ENCODE data around the gene GNAL.
A peak's percentile ranks its signal among the peaks of the same experiment; 100 is the strongest.

The GNAL gene

GRCh38 chr18:11845654-11846053 is 156.6 kb downstream of the GNAL start:
- H3K4me3 ChIP-seq, result no peak overlapping the region
- H3K4me1 ChIP-seq, result peaks cover 0 to 14% (median 2%) of the 10 kb centered on the region in 4 donors
- TF ChIP-seq, protein P1, sequence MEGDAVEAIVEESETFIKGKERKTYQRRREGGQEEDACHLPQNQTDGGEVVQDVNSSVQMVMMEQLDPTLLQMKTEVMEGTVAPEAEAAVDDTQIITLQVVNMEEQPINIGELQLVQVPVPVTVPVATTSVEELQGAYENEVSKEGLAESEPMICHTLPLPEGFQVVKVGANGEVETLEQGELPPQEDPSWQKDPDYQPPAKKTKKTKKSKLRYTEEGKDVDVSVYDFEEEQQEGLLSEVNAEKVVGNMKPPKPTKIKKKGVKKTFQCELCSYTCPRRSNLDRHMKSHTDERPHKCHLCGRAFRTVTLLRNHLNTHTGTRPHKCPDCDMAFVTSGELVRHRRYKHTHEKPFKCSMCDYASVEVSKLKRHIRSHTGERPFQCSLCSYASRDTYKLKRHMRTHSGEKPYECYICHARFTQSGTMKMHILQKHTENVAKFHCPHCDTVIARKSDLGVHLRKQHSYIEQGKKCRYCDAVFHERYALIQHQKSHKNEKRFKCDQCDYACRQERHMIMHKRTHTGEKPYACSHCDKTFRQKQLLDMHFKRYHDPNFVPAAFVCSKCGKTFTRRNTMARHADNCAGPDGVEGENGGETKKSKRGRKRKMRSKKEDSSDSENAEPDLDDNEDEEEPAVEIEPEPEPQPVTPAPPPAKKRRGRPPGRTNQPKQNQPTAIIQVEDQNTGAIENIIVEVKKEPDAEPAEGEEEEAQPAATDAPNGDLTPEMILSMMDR (IDR thresholded peaks at IDR 0.05), result no peak
- no peak overlapping the region for H3K27ac ChIP-seq
- no peaks in the 10 kb centered on the region for H3K27me3 ChIP-seq
- no peaks in the 10 kb centered on the region for H3K9me3 ChIP-seq
- DNase-seq, result no peak
- intact Hi-C loops (cut with DNase I; ENCODE audit: low total_unique reads), result loop anchor here (10.0 kb wide), 1 partner anchor 161 kb away; the partner anchor contains the start of gene GNAL
- H3K36me3 ChIP-seq, result no peaks in the 10 kb centered on the region

GRCh38 chr18:11847811-11848210 is 158.7 kb downstream of the GNAL start:
- Histone ChIP-seq H3K9me3 (no peaks in the 10 kb centered on the region), H3K27me3 (no peaks in the 10 kb centered on the region), H3K4me3 (no peak overlapping the region), H3K36me3 (no peaks in the 10 kb centered on the region), H3K27ac (no peak overlapping the region), H3K4me1 (peaks cover 0 to 22% (median 5%) of the 10 kb centered on the region in 4 donors)
- intact Hi-C loops (cut with DNase I; ENCODE audit: low total_unique reads), result loop anchor here (10.0 kb wide), 1 partner anchor 163 kb away; the partner anchor contains the start of gene GNAL
- TF ChIP-seq, protein P1 (IDR thresholded peaks at IDR 0.05), result no peak
- no peak for DNase-seq

- TF ChIP-seq, protein P1 (IDR thresholded peaks at IDR 0.05), result no peak
- no peak for DNase-seq
- Histone ChIP-seq H3K9me3 (no peaks in the 10 kb centered on the region), H3K27me3 (no peaks in the 10 kb centered on the region), H3K4me3 (no peak overlapping the region), H3K27ac (peak overlapping the region; percentile 90 to 91), H3K4me1 (peaks cover 0 to 37% (median 17%) of the 10 kb centered on the region in 4 donors), H3K36me3 (peaks cover 0 to 9% (median 3%) of the 10 kb centered on the region in 3 donors)
- intact Hi-C loops (cut with DNase I; ENCODE audit: low total_unique reads), result loop anchor here (10.0 kb wide), 1 partner anchor 164 kb away; the partner anchor contains the start of gene GNAL
These were observed 160.2 kb downstream of the GNAL start for GRCh38 chr18:11849279-11849678.

GRCh38 chr18:11849841-11850634 is 161.0 kb downstream of the GNAL start:
- TF ChIP-seq, protein P1 (IDR thresholded peaks at IDR 0.05), result no peak
- intact Hi-C loops (cut with DNase I; ENCODE audit: low total_unique reads), result loop anchor here (10.0 kb wide), 3 partner anchors 55 to 675 kb away; partner anchors contain the start of genes GNAL and MPPE1

DNA sequence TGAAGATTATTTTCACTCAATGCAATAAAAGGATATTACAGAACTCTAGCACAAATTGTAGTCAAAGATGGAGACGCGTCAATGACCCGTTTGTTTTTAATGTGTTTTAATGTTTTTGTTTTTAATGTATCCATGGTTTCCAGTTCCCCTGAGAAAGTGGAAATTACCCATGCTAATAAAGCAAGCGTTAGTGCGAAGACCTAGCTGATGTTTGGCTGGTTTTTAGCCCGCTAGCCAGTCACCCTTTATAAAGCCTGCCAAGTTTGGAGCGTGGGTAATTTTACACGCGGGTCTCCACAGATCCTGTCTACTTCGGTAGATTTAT is 161.7 kb downstream of the GNAL start:
- no peaks in the 10 kb centered on the region for H3K27me3 ChIP-seq
- no peaks in the 10 kb centered on the region for H3K9me3 ChIP-seq
- H3K36me3 ChIP-seq, result peaks cover 6 to 22% (median 11%) of the 10 kb centered on the region in 3 donors
- H3K4me1 ChIP-seq, result peaks cover 0 to 43% (median 21%) of the 10 kb centered on the region in 4 donors
- peak overlapping the region; percentile 78 to 87 for H3K4me3 ChIP-seq
- peak overlapping the region; percentile 90 to 91 for H3K27ac ChIP-seq
- no peak for DNase-seq
- TF ChIP-seq, protein P1 (IDR thresholded peaks at IDR 0.05), result no peak
- intact Hi-C loops (cut with DNase I; ENCODE audit: low total_unique reads), result loop anchor here (10.0 kb wide), 2 partner anchors 54 to 676 kb away; partner anchors contain the start of gene MPPE1

More at GRCh38 chr18:11849841-11850634, 161.0 kb downstream of the GNAL start:
- H3K27ac ChIP-seq, result peak overlapping the region; percentile 90 to 91
- DNase-seq, result peak; percentile 71 to 95
- H3K9me3 ChIP-seq, result no peaks in the 10 kb centered on the region
- peak overlapping the region; percentile 78 to 87 for H3K4me3 ChIP-seq
- peaks cover 4 to 17% (median 9%) of the 10 kb centered on the region in 3 donors for H3K36me3 ChIP-seq
- H3K27me3 ChIP-seq, result no peaks in the 10 kb centered on the region
- peaks cover 0 to 43% (median 21%) of the 10 kb centered on the region in 4 donors for H3K4me1 ChIP-seq
